Thoracic aorta (tissue), 2 donors: ENCODE measurements around the gene PTPRG. TPM values are rescaled to one million over a fixed set of nuclear protein-coding genes. Genes with fewer than 3 reads are reported as not detected.

Experiments used
- ATAC-seq: fragments of 150-250 bp; one replicate; pipeline ENCODE4 v1.8.0; 2017; ENCODE audit warnings: low read depth; ENCODE audit not compliant: insufficient number of reproducible peaks, low FRiP score
- DNase-seq: peaks from one replicate; pipeline ENCODE4 v3.0.0-alpha.2; 2020; ENCODE audit warnings: low spot score
- H3K27ac ChIP-seq, 2 donors: fragments of 200-600 bp; sonication (generic); 1 replicate in 1 of 2; 2 replicates in 1 of 2; pipeline ENCODE4 v1.5.1; 2016; ENCODE audit warnings: mild to moderate bottlenecking in 2 of 2, moderate library complexity in 2 of 2
- H3K27me3 ChIP-seq: fragments of 200-600 bp; sonication (generic); replicated peaks from 2 replicates; pipeline ENCODE4 v1.6.0; 2016; ENCODE audit warnings: mild to moderate bottlenecking; ENCODE audit not compliant: insufficient read depth
- H3K36me3 ChIP-seq: fragments of 200-600 bp; sonication (generic); one replicate; pipeline ENCODE4 v1.5.1; 2016
- H3K4me1 ChIP-seq, 2 donors: fragments of 200-600 bp; sonication (generic); 1 replicate in 1 of 2; 2 replicates in 1 of 2; pipeline versions ENCODE4 v1.5.1 to v1.6.0; 2016; ENCODE audit warnings: low read depth in 2 of 2, mild to moderate bottlenecking in 1 of 2; ENCODE audit not compliant: control insufficient read depth in 1 of 2
- H3K4me3 ChIP-seq: fragments of 200-600 bp; sonication (generic); 2 replicates; pipeline ENCODE4 v1.5.1; 2016; ENCODE audit warnings: mild to moderate bottlenecking
- H3K9me3 ChIP-seq: fragments of 200-600 bp; sonication (generic); 2 replicates; pipeline ENCODE4 v1.5.1; 2016
- total RNA-seq, 2 donors: library from RNA; depleted of rRNA; stranded (reverse); fragments of >200 nt; gene quantifications; one replicate each; pipeline versions ENCODE4 v1.1.0 to v1.2.3, GENCODE V29; 2016
- TF ChIP-seq, protein P1 (sequence below): fragments of 200-600 bp; sonication (generic); IDR thresholded peaks from one replicate; pipeline ENCODE4 v1.5.1; 2019; ENCODE audit warnings: antibody characterized with exemption

Gene PTPRG
- total RNA-seq, 2 donors from 2014 or later: 154 to 208 TPM

DNA sequence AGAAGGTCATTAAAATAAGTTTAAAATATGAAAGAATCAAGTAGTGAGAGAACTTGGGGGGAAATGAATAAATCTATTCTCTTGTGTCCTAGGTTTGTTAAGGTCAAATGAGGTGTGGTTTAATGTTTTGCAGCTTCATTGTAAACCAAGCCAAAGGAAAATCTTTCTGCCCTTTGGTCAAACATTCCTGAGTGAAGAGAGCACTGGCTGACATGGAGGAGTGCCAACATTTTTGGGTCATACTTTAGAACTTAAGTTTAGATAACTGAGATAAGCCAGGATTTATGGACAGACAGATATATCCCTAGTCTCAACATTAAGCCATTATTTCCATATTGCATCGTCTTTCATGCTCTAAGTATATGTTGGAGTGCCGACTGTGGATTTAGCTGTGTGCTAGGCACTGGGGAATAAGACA is 66.4 kb downstream of the PTPRG start:
- TF ChIP-seq, protein P1, sequence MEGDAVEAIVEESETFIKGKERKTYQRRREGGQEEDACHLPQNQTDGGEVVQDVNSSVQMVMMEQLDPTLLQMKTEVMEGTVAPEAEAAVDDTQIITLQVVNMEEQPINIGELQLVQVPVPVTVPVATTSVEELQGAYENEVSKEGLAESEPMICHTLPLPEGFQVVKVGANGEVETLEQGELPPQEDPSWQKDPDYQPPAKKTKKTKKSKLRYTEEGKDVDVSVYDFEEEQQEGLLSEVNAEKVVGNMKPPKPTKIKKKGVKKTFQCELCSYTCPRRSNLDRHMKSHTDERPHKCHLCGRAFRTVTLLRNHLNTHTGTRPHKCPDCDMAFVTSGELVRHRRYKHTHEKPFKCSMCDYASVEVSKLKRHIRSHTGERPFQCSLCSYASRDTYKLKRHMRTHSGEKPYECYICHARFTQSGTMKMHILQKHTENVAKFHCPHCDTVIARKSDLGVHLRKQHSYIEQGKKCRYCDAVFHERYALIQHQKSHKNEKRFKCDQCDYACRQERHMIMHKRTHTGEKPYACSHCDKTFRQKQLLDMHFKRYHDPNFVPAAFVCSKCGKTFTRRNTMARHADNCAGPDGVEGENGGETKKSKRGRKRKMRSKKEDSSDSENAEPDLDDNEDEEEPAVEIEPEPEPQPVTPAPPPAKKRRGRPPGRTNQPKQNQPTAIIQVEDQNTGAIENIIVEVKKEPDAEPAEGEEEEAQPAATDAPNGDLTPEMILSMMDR: no peak
- H3K4me3 ChIP-seq: no peak overlapping the region
- DNase-seq (no peak), ATAC-seq (no peak)
- H3K27ac ChIP-seq: no peak overlapping the region
- H3K9me3 ChIP-seq: no peaks in the 10 kb centered on the region
- no peaks in the 10 kb centered on the region for H3K36me3 ChIP-seq
- no peaks in the 10 kb centered on the region for H3K27me3 ChIP-seq
- H3K4me1 ChIP-seq: peaks cover 2 to 14% of the 10 kb centered on the region in 2 donors

GRCh38 chr3:61628636-61629035 is 67.3 kb downstream of the PTPRG start:
- no peaks in the 10 kb centered on the region for H3K9me3 ChIP-seq
- no peak overlapping the region for H3K4me3 ChIP-seq
- no peaks in the 10 kb centered on the region for H3K36me3 ChIP-seq
- TF ChIP-seq, protein P1: no peak
- H3K27me3 ChIP-seq: no peaks in the 10 kb centered on the region
- H3K27ac ChIP-seq: no peak overlapping the region
- no peak for ATAC-seq
- H3K4me1 ChIP-seq: peaks cover 2 to 14% of the 10 kb centered on the region in 2 donors
- no peak for DNase-seq

DNA sequence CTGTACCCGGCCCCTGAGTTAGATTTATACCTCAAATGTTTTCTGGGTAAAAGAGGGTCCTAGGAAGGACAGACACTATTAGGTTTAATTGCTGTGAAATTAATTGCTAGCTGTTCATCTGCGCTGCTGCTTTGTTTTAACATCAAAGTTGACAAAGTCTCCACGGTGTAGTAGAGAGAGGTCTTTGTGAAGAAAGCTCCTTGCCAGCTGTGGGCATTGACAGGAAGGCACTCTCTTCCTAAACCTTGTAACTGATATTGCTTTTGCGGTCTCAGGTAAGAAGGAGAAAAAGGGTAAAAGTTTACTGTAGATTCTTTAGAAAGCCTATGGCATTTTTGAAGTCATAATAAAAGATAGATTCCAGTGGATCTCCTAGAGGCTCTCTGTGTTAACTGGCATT is 68.1 kb downstream of the PTPRG start:
- H3K27ac ChIP-seq: no peak overlapping the region
- no peaks in the 10 kb centered on the region for H3K9me3 ChIP-seq
- H3K27me3 ChIP-seq: no peaks in the 10 kb centered on the region
- TF ChIP-seq, protein P1: no peak
- no peak for ATAC-seq
- H3K36me3 ChIP-seq: no peaks in the 10 kb centered on the region
- no peak for DNase-seq
- H3K4me3 ChIP-seq: no peak overlapping the region
- peaks cover 2 to 14% of the 10 kb centered on the region in 2 donors for H3K4me1 ChIP-seq

GRCh38 chr3:61631108-61631769 is 69.9 kb downstream of the PTPRG start:
- ATAC-seq (no peak), DNase-seq (no peak)
- Histone ChIP-seq H3K4me3 (no peak overlapping the region), H3K36me3 (no peaks in the 10 kb centered on the region), H3K27me3 (no peaks in the 10 kb centered on the region), H3K9me3 (no peaks in the 10 kb centered on the region), H3K4me1 (peaks cover 2 to 14% of the 10 kb centered on the region in 2 donors), H3K27ac (no peak overlapping the region)
- TF ChIP-seq, protein P1: no peak

DNA sequence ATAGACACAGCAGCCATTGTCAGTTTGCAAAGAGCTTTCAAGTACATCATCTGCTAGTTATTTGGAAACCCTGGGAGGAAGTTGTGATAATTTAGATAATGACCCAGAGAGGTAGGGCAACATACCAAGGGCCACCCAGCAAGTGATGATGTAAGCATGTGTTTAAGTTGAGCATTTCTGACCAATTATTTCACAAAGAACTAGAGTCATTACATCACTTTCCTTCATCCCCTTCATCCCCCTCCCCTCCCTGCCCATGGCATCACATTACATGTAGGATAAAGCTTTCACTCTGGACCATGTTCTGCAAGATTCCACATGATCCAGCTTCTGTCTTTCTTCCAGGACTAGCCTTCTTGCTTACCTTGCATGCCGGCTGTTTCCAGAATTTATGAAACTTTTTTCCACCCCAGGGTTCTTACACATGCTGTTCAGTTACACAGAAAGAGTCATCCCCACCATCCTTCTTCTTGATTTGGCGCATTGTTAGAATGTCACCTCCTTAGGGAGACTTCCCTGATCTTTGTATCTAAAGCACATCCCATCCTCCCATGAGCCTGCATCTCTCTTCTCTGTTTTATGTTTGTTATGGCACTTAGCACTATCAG is 71.3 kb downstream of the PTPRG start:
- ATAC-seq (no peak), DNase-seq (no peak)
- Histone ChIP-seq H3K27ac (no peak overlapping the region), H3K4me1 (peaks cover 2 to 4% of the 10 kb centered on the region in 2 donors), H3K9me3 (no peaks in the 10 kb centered on the region), H3K36me3 (no peaks in the 10 kb centered on the region), H3K4me3 (no peak overlapping the region), H3K27me3 (no peaks in the 10 kb centered on the region)
- TF ChIP-seq, protein P1: no peak
